ENCODE measurements around the gene SLC17A8.
"Not testable (repeated sequence)": the region's sequence is repeated elsewhere in the genome, so short reads cannot be mapped to it uniquely, and the experiment has no call there.

SLC17A8 gene

DNA sequence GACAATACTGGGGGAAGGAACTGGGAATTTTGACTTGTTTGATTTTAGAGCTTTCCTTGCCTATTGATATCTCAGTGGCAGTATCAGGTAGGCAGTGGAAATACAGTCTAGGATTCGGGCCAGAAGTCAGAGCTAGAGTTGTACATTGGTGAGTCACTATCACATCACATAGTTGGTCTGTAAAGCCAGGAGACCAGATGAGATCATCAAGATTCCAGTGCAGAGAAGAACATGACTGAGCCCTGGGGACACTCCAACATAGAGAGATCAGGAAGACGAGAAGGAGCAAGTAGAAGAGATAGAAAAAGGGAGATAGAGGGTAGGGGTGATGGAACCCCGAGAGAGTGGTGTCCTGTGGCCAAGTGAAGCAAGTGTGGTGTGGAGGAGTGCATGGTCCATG is 70.2 kb downstream of the SLC17A8 start:
- peaks cover 6% of the 10 kb centered on the region; the same call in 1 of the 2 replicates for H3K27me3 ChIP-seq (ENCODE audit: low read depth, low read length)

DNA sequence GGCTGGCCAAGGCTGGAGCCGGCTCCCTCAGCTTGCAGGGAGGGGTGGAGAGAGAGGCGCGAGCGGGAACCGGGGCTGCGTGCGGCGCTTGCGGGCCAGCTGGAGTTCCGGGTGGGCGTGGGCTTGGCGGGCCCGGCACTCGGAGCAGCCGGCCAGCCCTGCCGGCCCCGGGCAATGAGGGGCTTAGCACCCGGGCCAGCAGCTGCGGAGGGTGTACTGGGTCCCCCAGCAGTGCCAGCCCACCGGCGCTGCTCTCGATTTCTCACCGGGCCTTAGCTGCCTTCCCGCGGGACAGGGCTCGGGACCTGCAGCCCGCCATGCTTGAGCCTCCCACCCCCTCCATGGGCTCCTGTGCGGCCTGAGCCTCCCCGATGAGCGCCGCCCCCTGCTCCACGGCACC is 73.4 kb downstream of the SLC17A8 start:
- H2AFZ ChIP-seq (ENCODE audit: low read depth, low read length); H3K4me3 ChIP-seq (ENCODE audit: low read length); H3K4me2 ChIP-seq (ENCODE audit: low read length); H3K79me2 ChIP-seq (ENCODE audit: low read length); H4K20me1 ChIP-seq (ENCODE audit: insufficient read depth, low read length); H3K27me3 ChIP-seq (ENCODE audit: low read depth, low read length); H3K9ac ChIP-seq (ENCODE audit: low read length); H3K36me3 ChIP-seq (replicated peaks; ENCODE audit: low read depth, low read length); H3K9me3 ChIP-seq (ENCODE audit: insufficient read depth, low read length); H3K27ac ChIP-seq (ENCODE audit: low read length); H3K4me1 ChIP-seq (ENCODE audit: low read length): not testable (repeated sequence)

More for the DNA sequence above, 70.2 kb downstream of the SLC17A8 start:
- TF ChIP-seq, protein P1, sequence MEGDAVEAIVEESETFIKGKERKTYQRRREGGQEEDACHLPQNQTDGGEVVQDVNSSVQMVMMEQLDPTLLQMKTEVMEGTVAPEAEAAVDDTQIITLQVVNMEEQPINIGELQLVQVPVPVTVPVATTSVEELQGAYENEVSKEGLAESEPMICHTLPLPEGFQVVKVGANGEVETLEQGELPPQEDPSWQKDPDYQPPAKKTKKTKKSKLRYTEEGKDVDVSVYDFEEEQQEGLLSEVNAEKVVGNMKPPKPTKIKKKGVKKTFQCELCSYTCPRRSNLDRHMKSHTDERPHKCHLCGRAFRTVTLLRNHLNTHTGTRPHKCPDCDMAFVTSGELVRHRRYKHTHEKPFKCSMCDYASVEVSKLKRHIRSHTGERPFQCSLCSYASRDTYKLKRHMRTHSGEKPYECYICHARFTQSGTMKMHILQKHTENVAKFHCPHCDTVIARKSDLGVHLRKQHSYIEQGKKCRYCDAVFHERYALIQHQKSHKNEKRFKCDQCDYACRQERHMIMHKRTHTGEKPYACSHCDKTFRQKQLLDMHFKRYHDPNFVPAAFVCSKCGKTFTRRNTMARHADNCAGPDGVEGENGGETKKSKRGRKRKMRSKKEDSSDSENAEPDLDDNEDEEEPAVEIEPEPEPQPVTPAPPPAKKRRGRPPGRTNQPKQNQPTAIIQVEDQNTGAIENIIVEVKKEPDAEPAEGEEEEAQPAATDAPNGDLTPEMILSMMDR (IDR thresholded peaks at IDR 0.05; ENCODE audit: low read depth, low read length): no peak
- no peak for TF ChIP-seq EZH2phosphoT487 (IDR thresholded peaks at IDR 0.05; ENCODE audit: low read depth)
- H2AFZ ChIP-seq (ENCODE audit: low read depth, low read length): no peak overlapping the region
- no peak overlapping the region for H3K4me2 ChIP-seq (ENCODE audit: low read length)
- H3K4me1 ChIP-seq (ENCODE audit: low read length): no peaks in the 10 kb centered on the region
- H3K4me3 ChIP-seq (ENCODE audit: low read length): no peak overlapping the region
- H3K9ac ChIP-seq (ENCODE audit: low read length): no peak overlapping the region
- no peaks in the 10 kb centered on the region for H4K20me1 ChIP-seq (ENCODE audit: insufficient read depth, low read length)
- no peaks in the 10 kb centered on the region for H3K36me3 ChIP-seq (replicated peaks; ENCODE audit: low read depth, low read length)
- no peaks in the 10 kb centered on the region for H3K9me3 ChIP-seq (ENCODE audit: insufficient read depth, low read length)
- H3K79me2 ChIP-seq (ENCODE audit: low read length): no peaks in the 10 kb centered on the region
- H3K27ac ChIP-seq (ENCODE audit: low read length): no peak overlapping the region

DNA sequence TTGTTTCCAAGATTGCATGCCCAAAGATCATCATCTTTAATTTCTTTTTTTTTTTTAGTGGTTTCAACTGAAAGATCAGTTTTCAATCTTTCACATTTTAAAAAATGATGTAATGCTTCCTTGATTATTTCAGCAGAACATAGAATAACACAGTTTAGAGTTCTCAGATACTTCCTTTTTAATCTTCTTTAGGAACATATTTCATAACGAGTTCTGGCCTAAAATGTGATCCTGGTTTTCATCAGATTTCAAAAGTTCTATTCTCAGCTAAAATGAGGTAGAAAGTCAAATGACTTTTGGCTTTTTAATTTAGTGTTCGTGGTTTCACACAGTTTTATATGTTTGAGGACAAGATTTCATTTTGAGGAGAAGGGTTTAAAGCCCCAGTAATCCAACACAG is 76.8 kb downstream of the SLC17A8 start:
- no peaks in the 10 kb centered on the region for H3K36me3 ChIP-seq (replicated peaks; ENCODE audit: low read depth, low read length)
- no peak overlapping the region for H3K27ac ChIP-seq (ENCODE audit: low read length)
- no peak overlapping the region for H3K9ac ChIP-seq (ENCODE audit: low read length)
- H3K4me3 ChIP-seq (ENCODE audit: low read length): no peak overlapping the region
- H4K20me1 ChIP-seq (ENCODE audit: insufficient read depth, low read length): no peaks in the 10 kb centered on the region
- H3K4me1 ChIP-seq (ENCODE audit: low read length): no peaks in the 10 kb centered on the region
- H3K4me2 ChIP-seq (ENCODE audit: low read length): no peak overlapping the region
- H3K79me2 ChIP-seq (ENCODE audit: low read length): no peaks in the 10 kb centered on the region
- H3K9me3 ChIP-seq (ENCODE audit: insufficient read depth, low read length): no peaks in the 10 kb centered on the region
- no peak for TF ChIP-seq EZH2phosphoT487 (IDR thresholded peaks at IDR 0.05; ENCODE audit: low read depth)
- TF ChIP-seq, protein P1 (IDR thresholded peaks at IDR 0.05; ENCODE audit: low read depth, low read length): no peak
- no peak overlapping the region for H2AFZ ChIP-seq (ENCODE audit: low read depth, low read length)
- no peaks in the 10 kb centered on the region for H3K27me3 ChIP-seq (ENCODE audit: low read depth, low read length)

DNA sequence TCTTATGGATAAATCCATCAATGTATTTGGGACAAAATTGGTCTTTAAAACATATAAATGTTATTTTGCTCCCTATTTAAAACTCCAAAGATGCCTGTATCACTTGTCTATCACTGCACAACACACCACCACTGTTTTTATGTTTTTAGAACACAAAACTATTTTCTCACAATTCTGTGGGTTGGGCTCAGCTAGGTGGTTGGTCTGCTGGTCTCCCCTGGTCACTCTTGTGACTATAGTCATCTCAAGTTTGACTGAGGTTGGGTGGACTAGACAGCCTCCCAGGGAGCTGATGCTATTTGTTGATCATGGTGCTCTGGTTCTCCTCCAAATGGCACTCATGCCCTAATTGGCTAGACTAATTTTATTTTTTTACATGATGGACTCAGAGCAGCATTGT is 77.3 kb downstream of the SLC17A8 start:
- no peaks in the 10 kb centered on the region for H4K20me1 ChIP-seq (ENCODE audit: insufficient read depth, low read length)
- no peaks in the 10 kb centered on the region for H3K36me3 ChIP-seq (replicated peaks; ENCODE audit: low read depth, low read length)
- H3K9me3 ChIP-seq (ENCODE audit: insufficient read depth, low read length): no peaks in the 10 kb centered on the region
- no peak overlapping the region for H3K4me2 ChIP-seq (ENCODE audit: low read length)
- no peaks in the 10 kb centered on the region for H3K79me2 ChIP-seq (ENCODE audit: low read length)
- H3K4me3 ChIP-seq (ENCODE audit: low read length): no peak overlapping the region
- no peak for TF ChIP-seq EZH2phosphoT487 (IDR thresholded peaks at IDR 0.05; ENCODE audit: low read depth)
- TF ChIP-seq, protein P1 (IDR thresholded peaks at IDR 0.05; ENCODE audit: low read depth, low read length): no peak
- no peaks in the 10 kb centered on the region for H3K27me3 ChIP-seq (ENCODE audit: low read depth, low read length)
- no peaks in the 10 kb centered on the region for H3K4me1 ChIP-seq (ENCODE audit: low read length)
- no peak overlapping the region for H3K27ac ChIP-seq (ENCODE audit: low read length)
- H3K9ac ChIP-seq (ENCODE audit: low read length): no peak overlapping the region
- no peak overlapping the region for H2AFZ ChIP-seq (ENCODE audit: low read depth, low read length)

DNA sequence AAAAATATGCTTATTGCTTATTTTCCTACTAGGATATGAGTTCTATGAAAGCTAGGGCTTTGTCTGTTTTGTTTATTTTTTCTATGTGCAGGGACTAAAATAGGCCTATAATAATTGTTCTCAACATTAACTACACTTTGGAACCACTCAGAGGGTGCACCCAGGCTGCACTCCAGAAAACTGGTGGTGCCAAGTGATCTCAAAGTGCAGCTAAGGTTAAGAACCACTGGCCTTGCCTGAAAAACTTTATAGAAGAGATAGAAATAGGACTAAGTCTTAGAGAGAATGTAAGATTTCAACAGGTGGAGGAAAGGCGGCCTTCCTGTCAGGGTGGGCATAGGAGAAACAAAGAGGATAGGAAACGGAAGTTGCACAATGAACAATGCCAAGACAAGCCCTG is 79.1 kb downstream of the SLC17A8 start:
- TF ChIP-seq, protein P1 (IDR thresholded peaks at IDR 0.05; ENCODE audit: low read depth, low read length): no peak
- TF ChIP-seq EZH2phosphoT487 (IDR thresholded peaks at IDR 0.05; ENCODE audit: low read depth): no peak
- H3K4me1 ChIP-seq (ENCODE audit: low read length): no peaks in the 10 kb centered on the region
- H3K4me3 ChIP-seq (ENCODE audit: low read length): no peak overlapping the region
- no peaks in the 10 kb centered on the region for H3K9me3 ChIP-seq (ENCODE audit: insufficient read depth, low read length)
- no peaks in the 10 kb centered on the region for H4K20me1 ChIP-seq (ENCODE audit: insufficient read depth, low read length)
- no peak overlapping the region for H3K9ac ChIP-seq (ENCODE audit: low read length)
- H2AFZ ChIP-seq (ENCODE audit: low read depth, low read length): no peak overlapping the region
- no peaks in the 10 kb centered on the region for H3K36me3 ChIP-seq (replicated peaks; ENCODE audit: low read depth, low read length)
- no peak overlapping the region for H3K27ac ChIP-seq (ENCODE audit: low read length)
- no peak overlapping the region for H3K4me2 ChIP-seq (ENCODE audit: low read length)
- H3K79me2 ChIP-seq (ENCODE audit: low read length): no peaks in the 10 kb centered on the region
- no peaks in the 10 kb centered on the region; the same call in 1 of the 2 replicates for H3K27me3 ChIP-seq (ENCODE audit: low read depth, low read length)

All from OCI-LY3 (cell line).